ENCODE data around the gene CASP10.
A peak's percentile ranks its signal among the peaks of the same experiment; 100 is the strongest.
"Not testable (repeated sequence)": the region's sequence is repeated elsewhere in the genome, so short reads cannot be mapped to it uniquely, and the experiment has no call there.

Gene CASP10, protein sequence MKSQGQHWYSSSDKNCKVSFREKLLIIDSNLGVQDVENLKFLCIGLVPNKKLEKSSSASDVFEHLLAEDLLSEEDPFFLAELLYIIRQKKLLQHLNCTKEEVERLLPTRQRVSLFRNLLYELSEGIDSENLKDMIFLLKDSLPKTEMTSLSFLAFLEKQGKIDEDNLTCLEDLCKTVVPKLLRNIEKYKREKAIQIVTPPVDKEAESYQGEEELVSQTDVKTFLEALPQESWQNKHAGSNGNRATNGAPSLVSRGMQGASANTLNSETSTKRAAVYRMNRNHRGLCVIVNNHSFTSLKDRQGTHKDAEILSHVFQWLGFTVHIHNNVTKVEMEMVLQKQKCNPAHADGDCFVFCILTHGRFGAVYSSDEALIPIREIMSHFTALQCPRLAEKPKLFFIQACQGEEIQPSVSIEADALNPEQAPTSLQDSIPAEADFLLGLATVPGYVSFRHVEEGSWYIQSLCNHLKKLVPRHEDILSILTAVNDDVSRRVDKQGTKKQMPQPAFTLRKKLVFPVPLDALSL

DNA sequence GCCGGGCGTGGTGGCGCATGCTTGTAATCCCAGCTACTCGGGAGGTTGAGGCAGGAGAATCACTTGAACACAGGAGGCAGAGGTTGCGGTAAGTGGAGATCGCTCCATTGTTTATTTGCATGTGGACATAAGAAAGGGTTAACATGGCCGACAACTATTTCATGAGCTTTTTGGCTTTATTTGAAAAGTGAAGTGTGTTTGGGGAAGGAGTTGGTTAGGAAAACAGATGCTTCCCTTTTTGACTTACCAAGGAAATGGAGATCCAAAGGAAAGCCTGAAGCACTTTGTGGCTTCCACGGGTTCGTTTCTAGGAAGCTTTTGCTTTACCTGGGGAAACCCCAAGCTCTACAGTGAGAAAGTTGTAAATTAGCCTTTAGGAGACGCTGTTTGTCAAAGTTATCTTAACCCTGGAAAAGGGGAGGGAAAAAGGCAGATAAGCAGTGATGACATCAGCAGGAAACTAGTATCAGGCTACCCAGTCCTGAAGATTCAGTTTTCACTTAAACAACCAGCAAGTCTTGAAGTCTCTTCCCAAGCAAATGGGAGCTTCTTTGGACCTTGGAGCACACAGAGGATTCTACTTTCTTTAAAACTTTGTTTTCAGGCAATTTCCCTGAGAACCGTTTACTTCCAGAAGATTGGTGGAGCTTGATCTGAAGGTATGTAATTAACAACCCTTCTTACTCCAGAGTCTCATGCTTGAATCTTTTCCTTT lies at the start of gene CASP10:
Gene CASP10 (plus strand): TSS at position 492 of the 715 bp plus-strand sequence. CDS start 2,637 bp downstream, outside the sequence.
- peak; percentile 30 for DNase-seq

GRCh38 chr2:201135386-201135785 lies 47.6 kb upstream of the CASP10 start:
- no peak for DNase-seq

GRCh38 chr2:201136889-201137321 lies 46.0 kb upstream of the CASP10 start:
- no peak for DNase-seq

GRCh38 chr2:201137505-201138400 lies 45.2 kb upstream of the CASP10 start:
- DNase-seq = no peak

DNA sequence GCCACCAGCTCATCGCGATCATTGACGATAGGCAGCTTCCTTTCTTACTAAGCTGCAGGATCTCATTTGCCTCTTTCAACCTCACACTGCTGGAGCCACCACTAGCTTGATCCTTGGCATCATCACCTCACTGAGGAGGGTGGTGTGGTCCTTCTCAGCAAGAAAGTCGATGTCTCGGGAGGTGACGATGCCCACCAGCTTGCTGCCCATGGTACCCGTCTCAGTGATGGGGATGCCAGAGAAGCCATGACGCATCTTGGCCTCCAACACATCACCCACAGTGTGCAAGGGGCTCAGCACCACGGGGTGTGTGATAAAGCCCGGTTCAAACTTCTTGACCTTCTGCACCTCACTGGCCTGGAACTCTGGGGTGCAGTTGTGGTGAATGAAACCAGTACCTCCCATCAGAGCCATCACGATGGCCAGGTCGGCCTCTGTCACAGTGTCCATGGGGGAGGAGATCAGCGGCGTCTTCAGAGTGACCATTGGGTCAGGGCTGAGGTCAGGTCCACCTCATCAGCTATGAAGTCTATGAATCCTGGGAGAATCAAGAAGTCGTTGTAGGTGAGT lies 44.5 kb upstream of the CASP10 start:
- DNase-seq = no peak

DNA sequence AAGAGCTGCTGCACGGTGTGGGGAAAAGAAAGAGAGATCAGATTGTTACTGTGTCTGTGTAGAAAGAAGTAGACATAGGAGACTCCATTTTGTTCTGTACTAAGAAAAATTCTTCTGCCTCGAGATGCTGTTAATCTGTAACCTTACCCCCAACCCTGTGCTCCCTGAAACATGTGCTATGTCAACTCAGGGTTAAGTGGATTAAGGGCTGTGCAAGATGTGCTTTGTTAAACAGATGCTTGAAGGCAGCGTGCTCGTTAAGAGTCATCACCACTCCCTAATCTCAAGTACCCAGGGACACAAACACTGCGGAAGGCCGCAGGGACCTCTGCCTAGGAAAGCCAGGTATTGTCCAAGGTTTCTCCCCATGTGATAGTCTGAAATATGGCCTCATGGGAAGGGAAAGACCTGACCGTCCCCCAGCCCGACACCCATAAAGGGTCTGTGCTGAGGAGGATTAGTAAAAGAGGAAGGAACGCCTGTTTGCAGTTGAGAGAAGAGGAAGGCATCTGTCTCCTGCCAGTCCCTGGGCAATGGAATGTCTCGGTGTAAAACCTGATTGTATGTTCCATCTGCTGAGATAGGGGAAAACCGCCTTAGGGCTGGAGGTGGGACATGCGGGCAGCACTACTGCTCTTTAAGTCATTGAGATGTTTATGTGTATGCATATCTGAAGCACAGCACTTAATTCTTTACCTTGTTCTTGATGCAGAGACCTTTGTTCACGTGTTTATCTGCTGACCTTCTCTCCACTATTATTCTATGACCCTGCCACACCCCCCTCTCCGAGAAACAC lies 43.8 kb upstream of the CASP10 start:
- DNase-seq = not testable (repeated sequence)

- DNase-seq = no peak
Observed at GRCh38 chr2:201139836-201140604, 42.9 kb upstream of the CASP10 start.

GRCh38 chr2:201144101-201145051 lies 38.6 kb upstream of the CASP10 start:
- DNase-seq = no peak

- no peak for DNase-seq
Observed at GRCh38 chr2:201148434-201148990, 34.4 kb upstream of the CASP10 start.

DNA sequence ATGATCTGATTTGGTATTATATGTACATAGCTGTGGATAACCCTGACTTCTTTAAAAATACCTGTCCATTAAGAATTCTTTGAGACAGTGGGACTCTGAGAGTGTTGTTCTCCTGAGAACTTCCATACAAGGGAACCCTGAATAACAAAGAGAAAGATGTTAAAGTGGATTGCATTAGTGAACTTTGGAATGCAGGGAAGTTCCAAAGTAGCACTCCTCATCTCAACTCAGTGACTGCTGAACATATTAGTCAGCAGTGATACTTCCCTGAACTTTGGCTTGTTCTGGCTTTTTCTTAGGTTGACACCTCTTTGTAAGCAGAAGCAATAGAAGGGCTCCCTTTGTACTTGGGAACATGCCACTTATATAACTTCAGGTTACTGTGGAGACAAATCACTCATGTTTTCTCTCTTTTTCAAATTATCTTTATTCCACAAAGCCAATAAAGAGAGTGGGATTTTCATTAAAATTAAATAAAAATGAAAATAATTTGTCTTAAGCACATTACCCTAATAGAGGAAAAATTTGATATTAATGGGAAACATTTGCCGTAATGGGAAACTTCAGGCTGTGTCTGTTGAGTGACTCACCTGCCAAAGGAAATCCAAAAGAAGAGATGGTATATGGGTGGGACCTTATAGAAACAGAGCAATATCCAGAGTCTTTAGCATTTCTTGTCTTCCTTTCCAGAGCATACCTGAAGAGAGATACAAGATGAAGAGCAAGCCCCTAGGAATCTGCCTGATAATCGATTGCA lies 33.7 kb upstream of the CASP10 start:
- no peak for DNase-seq

- not testable (repeated sequence) for DNase-seq
Observed at GRCh38 chr2:201149821-201150165, 33.1 kb upstream of the CASP10 start.

- no peak for DNase-seq
Observed at GRCh38 chr2:201150454-201151020, 32.4 kb upstream of the CASP10 start.

DNA sequence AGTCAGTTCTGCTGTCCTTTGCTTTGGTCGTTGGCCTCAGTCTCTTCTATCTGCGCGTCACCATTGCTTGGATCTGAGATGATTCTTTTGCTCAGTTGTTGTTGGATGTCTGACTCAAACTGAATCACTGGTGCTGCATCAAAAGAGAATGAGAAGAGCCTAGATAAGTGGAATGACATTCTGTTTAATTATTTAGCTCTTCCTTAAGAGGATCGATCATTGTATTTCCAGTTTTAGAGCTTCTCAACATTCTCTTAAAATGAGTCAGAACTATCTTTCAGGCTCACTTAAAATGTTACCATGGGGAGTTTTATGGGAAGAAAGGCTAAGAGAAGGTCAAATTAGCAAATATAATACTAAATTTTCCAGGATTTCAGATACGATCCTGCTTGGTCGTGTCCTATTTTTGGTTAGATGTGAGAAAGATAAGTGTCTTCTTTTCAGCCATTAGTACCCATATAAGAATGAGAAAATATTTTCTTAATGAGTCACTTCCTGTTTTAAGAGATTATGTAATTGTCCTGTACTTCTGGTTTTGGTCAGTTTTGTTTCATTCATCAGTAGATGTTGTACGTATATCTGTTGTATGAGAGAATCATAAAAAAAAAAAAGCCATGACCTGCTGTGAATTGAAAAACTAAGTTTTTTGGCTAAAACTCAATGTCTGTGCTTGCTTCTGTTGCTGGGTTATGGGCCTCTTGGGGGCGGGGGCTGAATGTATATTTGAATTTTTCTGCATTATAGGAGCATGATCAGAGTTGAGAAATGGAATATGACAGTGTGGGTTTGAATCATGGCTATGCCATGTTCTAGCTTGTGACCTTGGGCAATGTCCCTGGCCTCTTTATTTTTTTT lies 31.6 kb upstream of the CASP10 start:
- no peak for DNase-seq

DNA sequence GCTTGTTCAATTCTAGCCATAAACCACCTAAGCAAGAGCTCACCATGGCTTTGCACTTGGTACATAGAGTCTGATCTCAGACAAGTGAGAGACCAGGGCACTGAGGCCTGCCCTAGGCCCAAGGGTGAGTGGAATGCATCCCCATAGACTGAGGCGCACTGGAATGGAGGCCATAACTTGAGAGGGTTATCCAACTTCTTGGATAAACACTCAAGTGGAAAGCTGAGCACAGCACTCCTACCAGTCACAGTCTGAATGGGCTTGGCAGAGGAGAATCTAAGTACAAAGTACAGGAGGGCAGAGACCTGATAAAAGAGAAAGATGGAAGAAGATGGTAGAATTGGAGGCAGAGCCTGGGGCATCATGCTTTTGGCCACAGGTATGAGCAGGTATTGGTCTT lies 30.4 kb upstream of the CASP10 start:
- DNase-seq = no peak

DNA sequence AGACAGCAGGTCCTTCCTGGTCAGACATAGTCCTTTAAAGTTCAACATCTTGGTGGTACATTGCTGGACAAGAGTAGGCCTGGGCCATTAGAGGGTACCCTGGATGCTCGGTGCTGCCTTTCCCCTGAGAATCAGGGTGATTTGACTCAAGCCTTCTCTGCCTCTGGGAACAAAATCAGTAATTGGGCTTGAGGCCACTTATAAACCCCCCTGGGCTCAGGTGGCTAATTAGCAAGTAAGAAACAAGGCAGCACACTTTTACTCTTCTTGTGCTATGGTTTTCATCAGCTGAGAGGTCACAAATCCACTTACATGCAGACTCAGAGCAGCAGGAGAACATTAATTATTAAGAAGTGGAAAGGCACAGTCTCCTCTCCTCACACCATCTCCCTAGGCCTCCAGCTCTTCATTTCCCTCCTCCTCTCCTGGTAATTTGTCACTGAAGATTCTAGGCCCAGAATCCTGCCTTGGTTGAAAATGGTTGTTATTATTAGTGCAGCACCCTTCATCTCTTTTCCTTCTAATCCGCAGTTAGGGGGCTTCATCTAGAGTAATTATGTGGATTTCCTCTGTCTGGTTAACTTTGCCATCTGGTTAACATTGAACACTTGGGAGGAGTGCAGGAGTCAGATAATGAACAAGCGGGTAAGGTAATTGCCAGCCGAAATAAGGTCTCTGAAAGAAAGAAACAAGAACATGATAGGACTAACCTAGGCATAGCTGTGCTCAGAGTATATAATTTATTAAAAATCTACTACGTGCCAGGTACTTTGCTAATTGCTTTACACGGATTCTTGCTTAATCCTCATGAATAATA lies 29.7 kb upstream of the CASP10 start:
- DNase-seq = no peak
